Endodermal cell (in vitro differentiated cells): ENCODE results near the gene LCP1. TPM values are rescaled to one million over a fixed set of nuclear protein-coding genes. Genes with fewer than 3 reads are reported as not detected.

ENCODE experiments used
- DNase-seq: peaks from one replicate; pipeline ENCODE4 v3.0.0-alpha.2; 2017
- H3K27ac ChIP-seq: 2 replicates; pipeline ENCODE4 v1.5.1; 2013; ENCODE audit warnings: mild to moderate bottlenecking, low read depth, low read length, moderate library complexity
- H3K27me3 ChIP-seq: 2 replicates; pipeline ENCODE4 v1.6.1; 2013; ENCODE audit warnings: mild to moderate bottlenecking, low read length, moderate library complexity; ENCODE audit not compliant: insufficient read depth, control insufficient read depth, poor library complexity, severe bottlenecking
- H3K36me3 ChIP-seq: 2 replicates; pipeline ENCODE4 v1.7.0; 2013; ENCODE audit warnings: mild to moderate bottlenecking, low read length, moderate library complexity; ENCODE audit not compliant: control insufficient read depth, insufficient read depth
- H3K4me1 ChIP-seq: one replicate; pipeline ENCODE4 v1.7.0; 2013; ENCODE audit warnings: low read length; ENCODE audit not compliant: control insufficient read depth, insufficient read depth
- H3K4me3 ChIP-seq: 2 replicates; pipeline ENCODE4 v1.5.1; 2013; ENCODE audit warnings: mild to moderate bottlenecking, low read length, moderate library complexity
- H3K9ac ChIP-seq: 2 replicates; pipeline ENCODE4 v1.6.1; 2013; ENCODE audit warnings: mild to moderate bottlenecking, low read length, moderate library complexity; ENCODE audit not compliant: poor library complexity, severe bottlenecking; ENCODE audit errors: extremely low read depth
- H3K9me3 ChIP-seq: 2 replicates; pipeline ENCODE4 v1.6.1; 2013; ENCODE audit warnings: mild to moderate bottlenecking, low read length, moderate library complexity; ENCODE audit not compliant: control insufficient read depth
- H3K27ac Mint-ChIP-seq: 2 replicates; pipeline ENCODE4 v1.8.0; 2020; ENCODE audit warnings: mixed read lengths
- H3K27me3 Mint-ChIP-seq: 2 replicates; pipeline ENCODE4 v1.8.0; 2021; ENCODE audit warnings: mild to moderate bottlenecking, mixed read lengths; ENCODE audit not compliant: insufficient read depth
- H3K36me3 Mint-ChIP-seq: 2 replicates; pipeline ENCODE4 v1.8.0; 2020; ENCODE audit warnings: low read depth, mixed read lengths
- H3K4me1 Mint-ChIP-seq: 2 replicates; pipeline ENCODE4 v1.8.0; 2020; ENCODE audit warnings: mixed read lengths
- H3K4me3 Mint-ChIP-seq: 2 replicates; pipeline ENCODE4 v1.8.0; 2020; ENCODE audit warnings: mild to moderate bottlenecking, moderate library complexity, mixed read lengths
- H3K9me3 Mint-ChIP-seq: 2 replicates; pipeline ENCODE4 v1.8.0; 2020; ENCODE audit warnings: mild to moderate bottlenecking, mixed read lengths
- WGBS, 2 experiments: methylation state at CpG; one replicate each; pipeline versions ENCODE4 v1.1.5 to v1.1.7; 2013; ENCODE audit warnings: missing lambda C conversion rate in 2 of 2, mixed read lengths in 1 of 2; ENCODE audit not compliant: insufficient coverage in 1 of 2, insufficient read length in 1 of 2; 5-methylcytosine and 5-hydroxymethylcytosine counted together
- total RNA-seq, 2 donors: library from RNA; stranded (reverse); fragmentation: NEBNext Ultra II Directional in 1 of 2; extraction: Animal tissue kit (Norgen Biotek cat#: 25700) in 1 of 2; gene quantifications; 2 replicates in 1 of 2; 3 replicates in 1 of 2; pipeline ENCODE4 v1.2.1, GENCODE V29; 2021
- TF ChIP-seq, protein P1 (sequence below): fragments of 200-600 bp; sonication (generic); conservative IDR thresholded peaks from 2 replicates; pipeline ENCODE4 v1.5.0; 2021; ENCODE audit warnings: antibody characterized with exemption, mild to moderate bottlenecking

LCP1 gene
- total RNA-seq, 2 donors from 2014 or later: 3.0 to 16.8 TPM

DNA sequence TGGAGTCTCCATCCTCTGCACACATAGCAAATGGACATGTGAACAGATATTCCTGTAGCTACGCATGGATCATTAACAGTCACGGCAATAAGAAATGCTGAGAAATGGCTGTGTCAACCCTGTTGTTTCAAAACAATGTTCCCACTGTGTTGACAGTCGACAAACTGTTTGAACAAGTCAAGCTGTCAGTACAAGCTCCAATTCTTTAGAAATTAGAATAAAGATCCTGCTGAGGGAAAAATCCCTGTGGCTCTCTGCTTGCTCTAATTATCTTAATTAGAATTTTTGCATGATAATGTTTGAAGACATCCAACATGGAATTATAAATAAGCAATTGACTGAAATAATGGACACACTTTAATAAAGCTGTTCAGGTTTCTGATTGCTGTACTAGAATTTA, 39.2 kb downstream of the LCP1 start:
- TF ChIP-seq, protein P1, sequence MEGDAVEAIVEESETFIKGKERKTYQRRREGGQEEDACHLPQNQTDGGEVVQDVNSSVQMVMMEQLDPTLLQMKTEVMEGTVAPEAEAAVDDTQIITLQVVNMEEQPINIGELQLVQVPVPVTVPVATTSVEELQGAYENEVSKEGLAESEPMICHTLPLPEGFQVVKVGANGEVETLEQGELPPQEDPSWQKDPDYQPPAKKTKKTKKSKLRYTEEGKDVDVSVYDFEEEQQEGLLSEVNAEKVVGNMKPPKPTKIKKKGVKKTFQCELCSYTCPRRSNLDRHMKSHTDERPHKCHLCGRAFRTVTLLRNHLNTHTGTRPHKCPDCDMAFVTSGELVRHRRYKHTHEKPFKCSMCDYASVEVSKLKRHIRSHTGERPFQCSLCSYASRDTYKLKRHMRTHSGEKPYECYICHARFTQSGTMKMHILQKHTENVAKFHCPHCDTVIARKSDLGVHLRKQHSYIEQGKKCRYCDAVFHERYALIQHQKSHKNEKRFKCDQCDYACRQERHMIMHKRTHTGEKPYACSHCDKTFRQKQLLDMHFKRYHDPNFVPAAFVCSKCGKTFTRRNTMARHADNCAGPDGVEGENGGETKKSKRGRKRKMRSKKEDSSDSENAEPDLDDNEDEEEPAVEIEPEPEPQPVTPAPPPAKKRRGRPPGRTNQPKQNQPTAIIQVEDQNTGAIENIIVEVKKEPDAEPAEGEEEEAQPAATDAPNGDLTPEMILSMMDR: no peak
- 51 to 73% methylated on average over 3 of the region's 3 CpGs for WGBS, 2 experiments

DNA sequence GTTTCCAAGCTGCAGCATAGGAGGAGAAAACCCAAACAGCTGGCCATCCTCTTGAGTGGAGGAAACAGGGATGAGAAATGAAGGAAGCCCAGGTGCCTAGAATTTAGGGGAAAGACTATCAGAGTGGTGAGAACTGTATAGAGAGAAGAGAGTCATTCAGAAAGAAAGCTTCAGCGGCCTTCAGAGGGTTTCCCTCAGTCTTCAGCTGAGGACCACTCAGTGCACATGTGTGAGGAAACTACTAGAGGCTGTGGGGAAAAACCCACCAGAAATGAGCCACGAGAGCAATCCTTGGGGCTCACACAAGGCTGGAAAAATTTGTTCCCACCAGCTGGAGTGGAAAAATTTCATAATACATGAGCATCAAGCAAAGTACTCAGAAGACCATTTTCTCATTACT, 41.9 kb downstream of the LCP1 start:
- TF ChIP-seq, protein P1: no peak
- Mint-ChIP-seq H3K27me3 (no peaks in the 10 kb centered on the region), H3K4me1 (peaks cover 15% of the 10 kb centered on the region), H3K9me3 (no peaks in the 10 kb centered on the region), H3K4me3 (no peak overlapping the region), H3K36me3 (no peaks in the 10 kb centered on the region), H3K27ac (no peak overlapping the region)
- Histone ChIP-seq H3K9ac (no peak overlapping the region), H3K27me3 (peaks cover 5% of the 10 kb centered on the region), H3K4me1 (no peaks in the 10 kb centered on the region), H3K27ac (no peak overlapping the region), H3K4me3 (no peak overlapping the region), H3K9me3 (no peaks in the 10 kb centered on the region), H3K36me3 (no peaks in the 10 kb centered on the region)
- no peak for DNase-seq
- 83 to 87% methylated on average over 2 of the region's 2 CpGs for WGBS, 2 experiments

More for the DNA sequence above, 39.2 kb downstream of the LCP1 start:
- H3K4me3 Mint-ChIP-seq: no peak overlapping the region
- no peaks in the 10 kb centered on the region for H3K9me3 Mint-ChIP-seq
- no peak overlapping the region for H3K27ac ChIP-seq
- H3K36me3 Mint-ChIP-seq: no peaks in the 10 kb centered on the region
- H3K9ac ChIP-seq: no peak overlapping the region
- no peak overlapping the region for H3K27ac Mint-ChIP-seq
- H3K4me1 Mint-ChIP-seq: peaks cover 21% of the 10 kb centered on the region
- H3K4me1 ChIP-seq: no peaks in the 10 kb centered on the region
- H3K4me3 ChIP-seq: no peak overlapping the region
- H3K9me3 ChIP-seq: no peaks in the 10 kb centered on the region
- peaks cover 5% of the 10 kb centered on the region for H3K27me3 ChIP-seq
- no peaks in the 10 kb centered on the region for H3K27me3 Mint-ChIP-seq
- no peak for DNase-seq
- H3K36me3 ChIP-seq: no peaks in the 10 kb centered on the region

DNA sequence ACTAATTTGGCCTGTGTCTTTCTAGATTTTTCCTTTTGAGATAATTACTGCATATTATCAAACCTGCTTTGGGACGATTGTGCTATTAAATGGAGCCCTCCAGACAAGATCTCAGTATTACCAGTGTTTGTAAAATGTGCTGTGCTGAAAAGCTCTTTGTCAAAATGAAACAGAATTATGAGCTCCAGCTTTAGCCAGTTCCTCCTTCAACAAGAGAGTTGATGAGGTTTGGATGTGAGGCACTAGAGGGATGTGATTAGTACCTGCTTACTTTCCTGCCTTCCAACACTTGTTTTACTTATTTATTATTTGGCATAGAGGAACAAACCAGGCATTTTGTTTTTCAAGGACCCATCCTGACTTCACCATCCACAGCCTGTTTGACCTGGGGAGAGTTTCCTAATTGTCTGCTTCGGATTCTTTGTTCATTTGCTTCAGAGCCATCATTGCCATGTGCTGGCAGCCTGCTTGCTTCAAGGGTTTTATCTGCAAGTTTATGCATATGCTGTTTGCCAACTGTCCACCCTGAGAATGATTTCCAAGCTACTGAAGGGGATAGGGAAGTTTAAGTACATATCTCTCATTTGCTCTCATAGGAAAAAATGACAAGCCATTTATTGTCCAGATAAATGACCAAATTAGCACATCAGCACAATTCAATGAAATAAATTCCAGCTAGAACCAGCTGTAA, 44.2 kb downstream of the LCP1 start:
- TF ChIP-seq, protein P1: no peak
- H3K36me3 Mint-ChIP-seq: no peaks in the 10 kb centered on the region
- Histone ChIP-seq H3K4me3 (no peak overlapping the region), H3K27ac (no peak overlapping the region), H3K9me3 (no peaks in the 10 kb centered on the region), H3K27me3 (no peaks in the 10 kb centered on the region), H3K4me1 (no peaks in the 10 kb centered on the region), H3K9ac (no peak overlapping the region), H3K36me3 (no peaks in the 10 kb centered on the region)
- H3K27ac Mint-ChIP-seq: no peak overlapping the region
- DNase-seq: no peak
- peaks cover 5% of the 10 kb centered on the region for H3K4me1 Mint-ChIP-seq
- 95 to 100% methylated on average over 2 of the region's 2 CpGs for WGBS, 2 experiments
- no peak overlapping the region for H3K4me3 Mint-ChIP-seq
- no peaks in the 10 kb centered on the region for H3K27me3 Mint-ChIP-seq
- H3K9me3 Mint-ChIP-seq: no peaks in the 10 kb centered on the region
